ENCODE results near the gene SIRT5.

Gene SIRT5

GRCh38 chr6:13574571-13575376, at the start of gene SIRT5:
SIRT5 (plus strand) TSS chr6:13574601; CDS start chr6:13584111, 9,510 bp downstream.
- DNase-seq = peak; percentile 93

GRCh38 chr6:13524801-13525508, 49.4 kb upstream of the SIRT5 start:
- no peak for DNase-seq

GRCh38 chr6:13526357-13526726, 48.1 kb upstream of the SIRT5 start:
- DNase-seq = no peak

GRCh38 chr6:13526727-13527670, 47.4 kb upstream of the SIRT5 start:
- DNase-seq = no peak

GRCh38 chr6:13527671-13528056, 46.7 kb upstream of the SIRT5 start:
- DNase-seq = no peak

- DNase-seq = no peak
Observed at GRCh38 chr6:13528232-13528631, 46.2 kb upstream of the SIRT5 start.

- no peak for DNase-seq
Observed at GRCh38 chr6:13528777-13529343, 45.5 kb upstream of the SIRT5 start.

- no peak for DNase-seq
Observed at GRCh38 chr6:13531956-13532355, 42.4 kb upstream of the SIRT5 start.

GRCh38 chr6:13534536-13534935, 39.9 kb upstream of the SIRT5 start:
- DNase-seq = no peak

GRCh38 chr6:13535306-13535705, 39.1 kb upstream of the SIRT5 start:
- no peak for DNase-seq

GRCh38 chr6:13536796-13537526, 37.4 kb upstream of the SIRT5 start:
- no peak for DNase-seq

GRCh38 chr6:13537527-13537897, 36.9 kb upstream of the SIRT5 start:
- DNase-seq = no peak

GRCh38 chr6:13538084-13538483, 36.3 kb upstream of the SIRT5 start:
- peak; percentile 59 for DNase-seq

- no peak for DNase-seq
Observed at GRCh38 chr6:13538600-13538999, 35.8 kb upstream of the SIRT5 start.

- DNase-seq = no peak
Observed at GRCh38 chr6:13539572-13539971, 34.8 kb upstream of the SIRT5 start.

GRCh38 chr6:13541496-13541895, 32.9 kb upstream of the SIRT5 start:
- DNase-seq = no peak

GRCh38 chr6:13544454-13545186, 29.8 kb upstream of the SIRT5 start:
- no peak for DNase-seq

GRCh38 chr6:13545885-13546284, 28.5 kb upstream of the SIRT5 start:
- DNase-seq = no peak

GRCh38 chr6:13548500-13549210, 25.7 kb upstream of the SIRT5 start:
- DNase-seq = no peak

- DNase-seq = no peak
Observed at GRCh38 chr6:13550656-13551055, 23.7 kb upstream of the SIRT5 start.

GRCh38 chr6:13553646-13554045, 20.8 kb upstream of the SIRT5 start:
- DNase-seq = no peak

Data from eye (tissue), 1 donor.